DND-41 (cell line): ENCODE data around the gene CHMP5.

ENCODE experiments used
- ATAC-seq: fragments of 200-7000 bp; cut with Tn5 transposase; 3 replicates; pipeline ENCODE4 v1.9.1; 2021; ENCODE audit warnings: low read depth; ENCODE audit not compliant: insufficient read depth
- DNase-seq: peaks from one replicate; pipeline ENCODE4 v3.0.0-alpha.2; 2020
- H2AFZ ChIP-seq: 2 replicates; pipeline ENCODE4 v1.6.0; 2012; ENCODE audit warnings: low read depth, low read length
- H3K27ac ChIP-seq: 2 replicates; pipeline ENCODE4 v1.5.1; 2012; ENCODE audit warnings: low read length, inconsistent platforms
- H3K27me3 ChIP-seq: fragments of 200-600 bp; sonication (generic); 2 replicates; pipeline ENCODE4 v1.6.0; 2012; ENCODE audit warnings: low read length, mild to moderate bottlenecking, inconsistent platforms; ENCODE audit not compliant: insufficient read depth, poor library complexity
- H3K36me3 ChIP-seq: 2 replicates; pipeline ENCODE4 v1.5.1; 2012; ENCODE audit warnings: low read length, inconsistent platforms; ENCODE audit not compliant: insufficient read depth
- H3K4me1 ChIP-seq: 2 replicates; pipeline ENCODE4 v1.5.1; 2012; ENCODE audit warnings: mild to moderate bottlenecking, low read length; ENCODE audit not compliant: insufficient read depth
- H3K4me2 ChIP-seq: 2 replicates; pipeline ENCODE4 v1.6.0; 2012; ENCODE audit warnings: mild to moderate bottlenecking, moderate library complexity, low read length, inconsistent platforms; ENCODE audit not compliant: insufficient read depth
- H3K4me3 ChIP-seq, 2 experiments: fragments of 200-600 bp in 1 of 2; shearing (Covaris generic) in 1 of 2; 2 replicates each; pipeline ENCODE4 v1.5.1; 2012 to 2016; ENCODE audit warnings: inconsistent platforms in 2 of 2, low read length in 2 of 2, mild to moderate bottlenecking in 2 of 2, low read depth in 1 of 2, moderate library complexity in 1 of 2
- H3K79me2 ChIP-seq: 2 replicates; pipeline ENCODE4 v1.6.0; 2012; ENCODE audit warnings: low read length, inconsistent platforms; ENCODE audit not compliant: insufficient read depth
- H3K9ac ChIP-seq: 2 replicates; pipeline ENCODE4 v1.6.0; 2012; ENCODE audit warnings: low read depth, mild to moderate bottlenecking, inconsistent platforms, low read length, moderate library complexity
- H3K9me3 ChIP-seq: 2 replicates; pipeline ENCODE4 v1.5.1; 2012; ENCODE audit warnings: low read length, moderate library complexity, mild to moderate bottlenecking, inconsistent platforms; ENCODE audit not compliant: insufficient read depth, severe bottlenecking
- H4K20me1 ChIP-seq: 2 replicates; pipeline ENCODE4 v1.6.0; 2012; ENCODE audit warnings: low read length; ENCODE audit not compliant: insufficient read depth
- EZH2 ChIP-seq: IDR thresholded peaks from 3 replicates; pipeline ENCODE4 v1.6.1; 2012; ENCODE audit warnings: borderline replicate concordance, low read depth, mild to moderate bottlenecking, moderate library complexity, low read length, inconsistent platforms; ENCODE audit not compliant: severe bottlenecking
- TF ChIP-seq, protein P1 (sequence below): IDR thresholded peaks from 2 replicates; pipeline ENCODE4 v1.5.1; 2012; ENCODE audit warnings: borderline replicate concordance, low read length, moderate library complexity, mild to moderate bottlenecking; ENCODE audit not compliant: poor library complexity, severe bottlenecking; ENCODE audit errors: extremely low read depth

The CHMP5 gene

DNA sequence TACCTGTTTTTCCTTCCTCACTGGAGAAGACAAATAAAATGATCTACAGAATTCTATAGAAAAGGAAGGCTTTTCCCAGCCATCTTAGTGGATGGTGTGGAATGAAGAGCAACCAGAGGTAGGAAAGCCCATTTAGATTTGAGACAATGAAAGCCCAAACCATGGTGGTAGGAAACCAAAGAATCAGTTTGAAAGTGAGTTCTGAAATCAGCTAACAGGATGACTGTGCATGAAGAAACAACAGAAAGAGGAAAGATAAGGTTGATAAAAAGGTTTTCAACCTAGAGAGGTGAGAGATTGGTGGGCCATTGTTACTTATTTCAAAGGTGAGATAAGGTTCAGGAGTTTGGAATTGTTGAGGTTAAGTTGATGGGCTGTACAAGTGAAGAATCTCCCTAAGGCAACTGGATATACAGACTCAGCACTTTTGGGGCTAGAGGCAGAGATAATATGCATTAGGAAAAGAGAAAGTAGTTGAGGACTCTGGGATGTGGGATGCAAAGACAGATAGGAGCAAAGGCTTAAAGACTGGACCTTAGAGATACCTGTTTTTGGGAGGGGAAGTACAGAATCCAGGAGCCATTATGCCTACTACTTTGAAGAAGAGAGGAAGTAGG is 2.4 kb downstream of the CHMP5 start:
- DNase-seq: no peak
- Histone ChIP-seq H4K20me1 (peaks cover 2% of the 10 kb centered on the region; the same call in 1 of the 2 replicates), H3K4me3 (no peak overlapping the region), H3K9me3 (no peaks in the 10 kb centered on the region), H3K27ac (no peak overlapping the region; the same call in 1 of the 2 replicates), H3K27me3 (no peaks in the 10 kb centered on the region), H3K4me1 (peaks cover 36% of the 10 kb centered on the region), H3K9ac (no peak overlapping the region), H3K79me2 (peaks cover 46% of the 10 kb centered on the region), H3K36me3 (peaks cover 56% of the 10 kb centered on the region), H3K4me2 (peak overlapping the region; percentile 99; the same call in 1 of the 2 replicates), H2AFZ (no peak overlapping the region)
- TF ChIP-seq EZH2: no peak
- TF ChIP-seq, protein P1, sequence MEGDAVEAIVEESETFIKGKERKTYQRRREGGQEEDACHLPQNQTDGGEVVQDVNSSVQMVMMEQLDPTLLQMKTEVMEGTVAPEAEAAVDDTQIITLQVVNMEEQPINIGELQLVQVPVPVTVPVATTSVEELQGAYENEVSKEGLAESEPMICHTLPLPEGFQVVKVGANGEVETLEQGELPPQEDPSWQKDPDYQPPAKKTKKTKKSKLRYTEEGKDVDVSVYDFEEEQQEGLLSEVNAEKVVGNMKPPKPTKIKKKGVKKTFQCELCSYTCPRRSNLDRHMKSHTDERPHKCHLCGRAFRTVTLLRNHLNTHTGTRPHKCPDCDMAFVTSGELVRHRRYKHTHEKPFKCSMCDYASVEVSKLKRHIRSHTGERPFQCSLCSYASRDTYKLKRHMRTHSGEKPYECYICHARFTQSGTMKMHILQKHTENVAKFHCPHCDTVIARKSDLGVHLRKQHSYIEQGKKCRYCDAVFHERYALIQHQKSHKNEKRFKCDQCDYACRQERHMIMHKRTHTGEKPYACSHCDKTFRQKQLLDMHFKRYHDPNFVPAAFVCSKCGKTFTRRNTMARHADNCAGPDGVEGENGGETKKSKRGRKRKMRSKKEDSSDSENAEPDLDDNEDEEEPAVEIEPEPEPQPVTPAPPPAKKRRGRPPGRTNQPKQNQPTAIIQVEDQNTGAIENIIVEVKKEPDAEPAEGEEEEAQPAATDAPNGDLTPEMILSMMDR: no peak
- no peak for ATAC-seq

DNA sequence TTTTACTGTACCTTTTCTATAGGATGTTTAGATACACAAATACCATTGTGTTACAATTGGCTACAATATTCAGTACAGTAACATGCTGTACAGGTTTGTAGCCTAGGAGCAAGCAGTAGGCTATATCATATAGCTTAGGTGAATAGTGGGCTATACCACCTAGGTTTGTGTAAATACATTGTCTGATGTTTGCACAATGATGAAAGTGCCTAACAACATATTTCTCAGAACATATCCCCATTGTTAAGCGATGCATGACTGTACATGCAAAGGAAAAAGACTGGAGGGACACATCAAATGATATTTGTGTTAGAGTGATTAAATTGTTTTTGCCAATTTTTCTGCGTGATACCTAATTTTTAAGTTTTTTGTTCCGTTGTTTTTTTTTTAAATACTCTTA is 5.3 kb downstream of the CHMP5 start:
- Histone ChIP-seq H3K27ac (no peak overlapping the region), H3K4me2 (no peak overlapping the region), H3K9me3 (no peaks in the 10 kb centered on the region), H4K20me1 (no peaks in the 10 kb centered on the region), H3K4me3 (no peak overlapping the region), H3K9ac (no peak overlapping the region), H2AFZ (no peak overlapping the region), H3K4me1 (peaks cover 24% of the 10 kb centered on the region), H3K79me2 (peaks cover 24% of the 10 kb centered on the region), H3K27me3 (no peaks in the 10 kb centered on the region), H3K36me3 (peaks cover 66% of the 10 kb centered on the region)
- TF ChIP-seq, protein P1: no peak
- no peak for TF ChIP-seq EZH2
- ATAC-seq: no peak
- no peak for DNase-seq

DNA sequence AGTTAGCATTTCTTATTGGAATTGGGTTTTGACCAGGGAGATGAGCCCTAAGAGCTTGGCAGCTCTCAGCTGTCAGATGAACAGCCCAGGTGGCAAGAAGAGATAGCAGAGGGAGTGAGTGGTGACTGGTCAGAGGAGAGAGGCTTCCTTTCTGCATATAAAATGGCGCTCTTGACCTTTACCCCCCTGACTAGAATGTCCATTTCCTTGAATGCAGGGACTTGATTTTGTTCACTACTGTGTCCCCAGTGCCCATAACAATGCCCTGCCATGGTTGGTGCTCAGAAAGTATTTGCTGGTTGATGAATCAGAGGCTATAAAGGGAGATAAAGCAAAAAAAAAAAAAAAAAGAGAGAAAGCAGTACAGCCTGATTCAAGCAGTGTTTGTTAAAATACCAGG is 7.2 kb downstream of the CHMP5 start:
- Histone ChIP-seq H4K20me1 (no peaks in the 10 kb centered on the region), H3K4me3 (no peak overlapping the region), H3K36me3 (peaks cover 71% of the 10 kb centered on the region), H3K9me3 (no peaks in the 10 kb centered on the region), H2AFZ (no peak overlapping the region), H3K9ac (no peak overlapping the region), H3K79me2 (peaks cover 7% of the 10 kb centered on the region), H3K27ac (no peak overlapping the region), H3K27me3 (no peaks in the 10 kb centered on the region), H3K4me1 (peaks cover 5% of the 10 kb centered on the region; the same call in 1 of the 2 replicates), H3K4me2 (no peak overlapping the region)
- ATAC-seq: no peak
- no peak for TF ChIP-seq EZH2
- TF ChIP-seq, protein P1: no peak
- no peak for DNase-seq
